Embryonic facial prominence (tissue), 1 donor: ENCODE results near the gene RS1.
A peak's percentile ranks its signal among the peaks of the same experiment; 100 is the strongest.

ENCODE experiments used
- DNase-seq: peaks from one replicate; pipeline ENCODE4 v3.0.0-alpha.2; 2016; ENCODE audit errors: extremely low spot score

RS1 gene

GRCh38 chrX:18672008-18672407 lies at the start of gene RS1:
Gene RS1 (minus strand): TSS chrX:18672108. CDS start chrX:18672068, 40 bp downstream.
- DNase-seq, result no peak

GRCh38 chrX:18719852-18720251 lies 47.9 kb upstream of the RS1 start:
- no peak for DNase-seq

GRCh38 chrX:18714910-18715309 lies 43.0 kb upstream of the RS1 start:
- DNase-seq, result no peak

- no peak for DNase-seq
These were observed 37.9 kb upstream of the RS1 start for GRCh38 chrX:18709833-18710232.

GRCh38 chrX:18707426-18708049 lies 35.6 kb upstream of the RS1 start, which contains the start of gene PPEF1:
Gene PPEF1 (plus strand): TSS chrX:18707645. CDS start chrX:18707781, 136 bp downstream.
- DNase-seq, result peak; percentile 10

- DNase-seq, result no peak
These were observed 30.7 kb upstream of the RS1 start for GRCh38 chrX:18702362-18703195.

GRCh38 chrX:18701621-18702361 lies 29.9 kb upstream of the RS1 start:
- DNase-seq, result no peak

- DNase-seq, result no peak
These were observed 27.1 kb upstream of the RS1 start for GRCh38 chrX:18698737-18699650.

GRCh38 chrX:18696653-18697052 lies 24.7 kb upstream of the RS1 start:
- DNase-seq, result no peak

- no peak for DNase-seq
These were observed 20.6 kb upstream of the RS1 start for GRCh38 chrX:18692541-18692940.

- DNase-seq, result no peak
These were observed 19.5 kb upstream of the RS1 start for GRCh38 chrX:18691431-18691830.

- DNase-seq, result no peak
These were observed 16.1 kb upstream of the RS1 start for GRCh38 chrX:18687856-18688495.

- no peak for DNase-seq
These were observed 11.1 kb upstream of the RS1 start for GRCh38 chrX:18682979-18683387.

- no peak for DNase-seq
These were observed 10.1 kb upstream of the RS1 start for GRCh38 chrX:18681996-18682395.

- DNase-seq, result no peak
These were observed 5.4 kb upstream of the RS1 start for GRCh38 chrX:18677161-18677869.

- no peak for DNase-seq
These were observed 4.6 kb upstream of the RS1 start for GRCh38 chrX:18676470-18676869.

- no peak for DNase-seq
These were observed 4.1 kb upstream of the RS1 start for GRCh38 chrX:18676050-18676449.

- DNase-seq, result peak; percentile 53
These were observed 3.2 kb upstream of the RS1 start for GRCh38 chrX:18674788-18675735.

- DNase-seq, result no peak
These were observed 2.5 kb upstream of the RS1 start for GRCh38 chrX:18674417-18674787.
